Suppressor macrophage treated with lipopolysaccharide for 4 hours (primary cell): Measurements from ENCODE around the gene KLHL26.
"Not testable (repeated sequence)": the region's sequence is repeated elsewhere in the genome, so short reads cannot be mapped to it uniquely, and the experiment has no call there.

Source experiments
- DNase-seq: peaks from one replicate; pipeline ENCODE4 v3.0.0-alpha.2; 2020

Gene KLHL26

GRCh38 chr19:18667531-18668251 lies 30.9 kb downstream of the KLHL26 start:
- DNase-seq: no peak

- DNase-seq: no peak
Observed at GRCh38 chr19:18668252-18668631, 31.4 kb downstream of the KLHL26 start.

- DNase-seq: no peak
Observed at GRCh38 chr19:18668744-18669523, 32.1 kb downstream of the KLHL26 start.

GRCh38 chr19:18669524-18669817 lies 32.6 kb downstream of the KLHL26 start:
- no peak for DNase-seq

- DNase-seq: no peak
Observed at GRCh38 chr19:18669883-18670282, 33.1 kb downstream of the KLHL26 start.

- no peak for DNase-seq
Observed at GRCh38 chr19:18670312-18670711, 33.5 kb downstream of the KLHL26 start.

- no peak for DNase-seq
Observed at GRCh38 chr19:18671303-18672043, 34.6 kb downstream of the KLHL26 start.

GRCh38 chr19:18672044-18672451 lies 35.2 kb downstream of the KLHL26 start:
- DNase-seq: no peak

- no peak for DNase-seq
Observed at GRCh38 chr19:18672606-18673337, 35.9 kb downstream of the KLHL26 start.

- DNase-seq: no peak
Observed at GRCh38 chr19:18674616-18675015, 37.8 kb downstream of the KLHL26 start.

- no peak for DNase-seq
Observed at GRCh38 chr19:18675779-18676178, 39.0 kb downstream of the KLHL26 start.

GRCh38 chr19:18676692-18677091 lies 39.9 kb downstream of the KLHL26 start:
- DNase-seq: no peak

GRCh38 chr19:18677156-18677555 lies 40.3 kb downstream of the KLHL26 start:
- no peak for DNase-seq

- DNase-seq: not testable (repeated sequence)
Observed at GRCh38 chr19:18680148-18680547, 43.3 kb downstream of the KLHL26 start.

GRCh38 chr19:18682807-18683108 lies 45.9 kb downstream of the KLHL26 start:
- no peak for DNase-seq

- DNase-seq: peak; percentile 95
Observed at GRCh38 chr19:18683109-18683957, 46.5 kb downstream of the KLHL26 start, which contains the start of gene CRTC1. CRTC1 (plus strand) TSS chr19:18683680; CDS start chr19:18683703, 23 bp downstream.

GRCh38 chr19:18683958-18684641 lies 47.3 kb downstream of the KLHL26 start:
- no peak for DNase-seq

- DNase-seq: no peak
Observed at GRCh38 chr19:18684642-18684993, 47.8 kb downstream of the KLHL26 start.

GRCh38 chr19:18685597-18686190 lies 48.9 kb downstream of the KLHL26 start:
- DNase-seq: peak; percentile 14

- DNase-seq: no peak
Observed at GRCh38 chr19:18687740-18688465, 51.1 kb downstream of the KLHL26 start.

GRCh38 chr19:18696023-18696422 lies 59.2 kb downstream of the KLHL26 start:
- DNase-seq: no peak
